Adrenal gland (tissue), 12 donors: Measurements from ENCODE around the gene MSI1. TPM values are rescaled to one million over a fixed set of nuclear protein-coding genes. Genes with fewer than 3 reads are reported as not detected.
A peak's percentile ranks its signal among the peaks of the same experiment; 100 is the strongest.

Experiments used
- DNase-seq, 7 donors: peaks; one replicate each; pipeline ENCODE4 v3.0.0-alpha.2; 2019 to 2020
- H3K27ac ChIP-seq, 5 donors: fragments of 200-600 bp; sonication (generic) in 4 of 5; 1 replicate in 3 of 5; 2 replicates in 2 of 5; pipeline versions ENCODE4 v1.5.1 to v1.8.0; 2016 to 2020; ENCODE audit warnings: mild to moderate bottlenecking in 1 of 5
- H3K27me3 ChIP-seq: fragments of 200-600 bp; 2 replicates; pipeline ENCODE4 v1.8.0; 2021
- H3K36me3 ChIP-seq, 2 donors: fragments of 200-600 bp; replicated peaks in 1 of 2; 1 replicate in 1 of 2; 2 replicates in 1 of 2; pipeline versions ENCODE4 v1.5.1 to v1.8.0; 2018 to 2022
- H3K4me1 ChIP-seq, 2 donors: fragments of 200-600 bp; replicated peaks in 1 of 2; 1 replicate in 1 of 2; 2 replicates in 1 of 2; pipeline versions ENCODE4 v1.5.1 to v1.8.0; 2018 to 2021
- H3K4me3 ChIP-seq, 4 donors: fragments of 200-600 bp; sonication (generic) in 3 of 4; one replicate each; pipeline ENCODE4 v1.5.1; 2016 to 2018
- H3K9me3 ChIP-seq, 3 donors: fragments of 200-600 bp; sonication (generic) in 1 of 3; replicated peaks in 1 of 3; 1 replicate in 2 of 3; 2 replicates in 1 of 3; pipeline versions ENCODE4 v1.5.1 to v1.8.0; 2016 to 2021
- POLR2A ChIP-seq, 2 donors: fragments of 450-650 bp; IDR thresholded peaks; one replicate each; pipeline ENCODE4 v1.6.1; 2017; ENCODE audit warnings: antibody characterized with exemption in 2 of 2, mild to moderate bottlenecking in 2 of 2, moderate library complexity in 1 of 2
- WGBS, 4 donors: extraction: QIAGEN DNeasy Blood & Tissue Kit in 2 of 4; methylation state at CpG; one replicate each; pipeline versions ENCODE4 v1.1.5 to v1.1.7; 2013 to 2017; 5-methylcytosine and 5-hydroxymethylcytosine counted together
- intact Hi-C, 2 donors: fragments of 100-400 bp; cut with DNase I; formaldehyde crosslinking; loops; one replicate each; pipeline versions ENCODE4 v1.14.1 to v1.15.0; 2022 to 2023
- polyA plus RNA-seq, 3 donors: library from polyadenylated mRNA; stranded (reverse); fragments of 200-250 nt in 2 of 3; fragments of 350-450 nt in 1 of 3; fragmentation: Illumina TruSeq in 1 of 3; extraction: RNeasy Lipid Tissue Mini Kit (QIAGEN cat#74804) in 1 of 3; gene quantifications; one replicate each; pipeline ENCODE4 v1.2.3, GENCODE V29; 2013 to 2014
- total RNA-seq, 9 donors: library from RNA; depleted of rRNA in 4 of 9; stranded (reverse); fragments of >200 nt in 4 of 9; fragments of 120-200 nt in 1 of 9; fragmentation: NEBNext Ultra II Directional in 1 of 9; extraction: Animal tissue kit (Norgen Biotek cat#: 25700) in 1 of 9; gene quantifications; one replicate each; pipeline versions ENCODE4 v1.1.0 to v1.2.4, GENCODE V29; 2013 to 2023
- TF ChIP-seq, protein P1 (sequence below), 6 experiments: fragments of 450-650 bp in 4 of 6; fragments of 200-600 bp in 2 of 6; sonication (generic) in 1 of 6; IDR thresholded peaks; 1 replicate in 5 of 6; 2 replicates in 1 of 6; pipeline versions ENCODE4 v1.5.1 to v1.8.0; 2016 to 2021; ENCODE audit warnings: antibody characterized with exemption in 6 of 6, mild to moderate bottlenecking in 2 of 6, moderate library complexity in 1 of 6
- donor health status: healthy with polysubstance abuse.
- donor health status: Bipolar disorder and iron deficiency.
- donor health status: DM: yes; HTN: yes; CAD: no.
- donor health status: DM: no; HTN: no; CAD: no.
- donor health status: DM: no; HTN: no; CAD: no.
- donor health status: DM: yes; HTN: yes; CAD: no.

Gene MSI1
- total and polyA plus RNA-seq, 12 donors, result 0.87 to 24.2 (median 6.7) TPM

DNA sequence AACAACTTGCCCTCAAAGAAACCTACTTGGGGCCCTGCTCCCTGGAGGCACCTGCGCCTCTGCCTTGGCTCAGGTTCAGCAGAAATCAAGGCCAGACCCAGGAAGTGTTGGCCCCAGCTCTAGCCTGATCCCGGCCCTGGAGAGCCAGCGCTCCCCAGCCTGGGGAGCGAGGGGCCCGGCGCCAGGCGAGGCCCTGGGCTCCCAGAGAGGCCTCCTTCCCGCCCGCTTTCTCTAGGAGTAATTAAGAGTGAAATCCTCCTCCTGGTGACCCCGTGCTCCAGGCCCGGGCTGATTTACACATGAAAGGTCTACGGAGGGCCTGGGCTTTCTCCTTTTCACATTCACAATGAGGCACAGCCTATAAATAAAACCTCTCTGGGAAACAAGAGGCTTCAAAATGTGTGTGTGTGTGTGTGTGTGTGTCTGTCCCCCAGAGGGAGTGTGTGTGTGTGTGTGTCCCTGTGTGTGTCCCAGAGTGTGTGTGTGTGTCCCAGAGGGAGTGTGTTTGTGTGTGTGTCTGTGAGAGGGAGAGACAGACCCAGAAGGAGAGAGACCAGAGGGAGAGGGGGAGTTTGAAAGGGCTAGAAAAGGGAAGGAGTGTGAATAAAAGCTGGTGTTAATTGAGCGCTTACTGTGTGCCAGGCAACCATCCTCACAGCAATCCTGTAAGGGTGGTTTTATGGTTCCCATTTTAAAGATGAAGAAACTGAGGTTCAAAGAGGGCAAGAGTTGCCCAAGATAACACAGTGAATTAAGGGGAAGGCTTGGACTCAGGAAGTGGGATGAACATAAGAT, 45.1 kb upstream of the MSI1 start:
- Histone ChIP-seq H3K27me3 (no peaks in the 10 kb centered on the region), H3K9me3 (no peaks in the 10 kb centered on the region), H3K4me3 (no peak overlapping the region), H3K27ac (peak overlapping the region in 2 of 5 donors; percentile 19 to 73), H3K36me3 (no peaks in the 10 kb centered on the region), H3K4me1 (peaks cover 5 to 7% of the 10 kb centered on the region in 2 donors)
- DNase-seq, result peak; percentile 30 to 68 (median 62)
- intact Hi-C loops, result no loop called here
- 31 to 41% (median 36%) methylated on average over 4 to 13 of the region's 13 CpGs for WGBS, 4 donors
- TF ChIP-seq, protein P1, sequence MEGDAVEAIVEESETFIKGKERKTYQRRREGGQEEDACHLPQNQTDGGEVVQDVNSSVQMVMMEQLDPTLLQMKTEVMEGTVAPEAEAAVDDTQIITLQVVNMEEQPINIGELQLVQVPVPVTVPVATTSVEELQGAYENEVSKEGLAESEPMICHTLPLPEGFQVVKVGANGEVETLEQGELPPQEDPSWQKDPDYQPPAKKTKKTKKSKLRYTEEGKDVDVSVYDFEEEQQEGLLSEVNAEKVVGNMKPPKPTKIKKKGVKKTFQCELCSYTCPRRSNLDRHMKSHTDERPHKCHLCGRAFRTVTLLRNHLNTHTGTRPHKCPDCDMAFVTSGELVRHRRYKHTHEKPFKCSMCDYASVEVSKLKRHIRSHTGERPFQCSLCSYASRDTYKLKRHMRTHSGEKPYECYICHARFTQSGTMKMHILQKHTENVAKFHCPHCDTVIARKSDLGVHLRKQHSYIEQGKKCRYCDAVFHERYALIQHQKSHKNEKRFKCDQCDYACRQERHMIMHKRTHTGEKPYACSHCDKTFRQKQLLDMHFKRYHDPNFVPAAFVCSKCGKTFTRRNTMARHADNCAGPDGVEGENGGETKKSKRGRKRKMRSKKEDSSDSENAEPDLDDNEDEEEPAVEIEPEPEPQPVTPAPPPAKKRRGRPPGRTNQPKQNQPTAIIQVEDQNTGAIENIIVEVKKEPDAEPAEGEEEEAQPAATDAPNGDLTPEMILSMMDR (IDR thresholded peaks at IDR 0.05), result no peak
- no peak for TF ChIP-seq POLR2A (IDR thresholded peaks at IDR 0.05)

DNA sequence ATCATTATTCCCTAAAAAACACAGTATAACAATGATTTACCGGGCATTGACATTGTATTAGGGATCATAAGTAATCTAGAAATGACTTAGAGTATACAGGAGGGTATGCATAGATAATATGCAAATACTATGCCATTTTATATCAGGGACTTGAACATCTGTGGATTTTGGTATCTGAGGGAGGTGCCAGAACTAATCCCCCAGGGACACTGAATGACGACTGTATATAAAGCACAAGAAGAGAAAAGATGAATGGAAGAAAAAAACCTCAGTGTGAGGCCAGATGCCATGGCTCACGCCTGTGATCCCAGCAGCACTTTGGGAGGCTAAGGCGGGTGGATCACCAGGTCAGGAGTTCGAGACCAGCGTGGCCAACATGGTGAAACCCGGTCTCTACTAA, 43.5 kb upstream of the MSI1 start:
- DNase-seq, result no peak
- intact Hi-C loops, result no loop called here

DNA sequence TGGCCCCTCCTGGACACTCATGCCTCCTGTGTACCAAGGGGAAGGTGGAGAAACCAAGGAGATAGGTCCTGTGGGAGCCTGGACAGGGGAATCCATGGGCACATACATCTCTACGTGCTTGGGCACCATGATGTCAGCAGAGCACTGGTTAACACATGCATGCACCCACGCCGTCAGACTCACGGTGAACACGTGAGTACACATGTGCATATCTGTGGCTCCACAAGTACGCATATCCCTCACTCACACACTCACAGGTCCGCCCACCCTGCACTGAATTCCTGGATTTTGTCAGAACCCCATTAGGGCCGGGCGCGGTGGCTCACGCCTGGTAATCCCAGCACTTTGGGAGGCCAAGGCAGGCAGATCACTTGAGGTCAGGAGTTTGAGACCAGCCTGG, 39.8 kb upstream of the MSI1 start:
- WGBS, 4 donors, result 93 to 97% (median 95%) methylated on average over 5 to 11 of the region's 11 CpGs
- DNase-seq, result no peak
- peaks cover 2 to 4% of the 10 kb centered on the region in 2 donors for H3K4me1 ChIP-seq
- H3K9me3 ChIP-seq, result no peaks in the 10 kb centered on the region
- no peak overlapping the region for H3K4me3 ChIP-seq
- TF ChIP-seq, protein P1 (IDR thresholded peaks at IDR 0.05), result no peak
- no peak for TF ChIP-seq POLR2A (IDR thresholded peaks at IDR 0.05)
- H3K36me3 ChIP-seq, result no peaks in the 10 kb centered on the region
- no peak overlapping the region for H3K27ac ChIP-seq
- H3K27me3 ChIP-seq, result no peaks in the 10 kb centered on the region
- intact Hi-C loops, result no loop called here

More for the DNA sequence above, 43.5 kb upstream of the MSI1 start:
- Histone ChIP-seq H3K9me3 (no peaks in the 10 kb centered on the region), H3K4me1 (peaks cover 5 to 7% of the 10 kb centered on the region in 2 donors), H3K4me3 (no peak overlapping the region), H3K27me3 (no peaks in the 10 kb centered on the region), H3K36me3 (no peaks in the 10 kb centered on the region), H3K27ac (no peak overlapping the region)
- TF ChIP-seq POLR2A (IDR thresholded peaks at IDR 0.05), result no peak
- TF ChIP-seq, protein P1 (IDR thresholded peaks at IDR 0.05), result no peak
- 78 to 87% (median 84%) methylated on average over 7 of the region's 7 CpGs for WGBS, 4 donors

DNA sequence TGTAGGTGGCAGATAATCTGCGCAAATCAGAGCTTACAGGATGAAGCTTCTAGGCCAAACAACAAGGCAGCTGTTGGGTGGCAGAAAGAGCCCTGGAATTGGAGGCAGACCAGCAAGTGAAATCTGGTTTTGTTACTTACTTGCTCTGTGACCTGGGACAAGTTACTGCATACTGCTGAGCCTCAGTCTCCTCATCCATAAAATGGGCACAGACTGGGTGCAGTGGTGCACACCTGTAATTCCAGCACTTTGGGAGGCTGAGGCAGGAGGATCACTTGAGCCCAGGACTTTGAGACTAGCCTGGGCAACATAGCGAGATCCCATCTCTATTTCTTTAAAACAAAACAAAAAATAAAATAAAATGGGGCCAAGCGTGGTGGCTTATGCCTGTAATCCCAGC, 37.6 kb upstream of the MSI1 start:
- Histone ChIP-seq H3K36me3 (no peaks in the 10 kb centered on the region), H3K27me3 (no peaks in the 10 kb centered on the region), H3K27ac (no peak overlapping the region), H3K4me3 (no peak overlapping the region), H3K9me3 (no peaks in the 10 kb centered on the region), H3K4me1 (no peaks in the 10 kb centered on the region)
- intact Hi-C loops, result no loop called here
- 92 to 100% (median 98%) methylated on average over 3 of the region's 3 CpGs for WGBS, 4 donors
- TF ChIP-seq, protein P1 (IDR thresholded peaks at IDR 0.05), result no peak
- TF ChIP-seq POLR2A (IDR thresholded peaks at IDR 0.05), result no peak
- no peak for DNase-seq
